ENCODE measurements around the gene SYT8. TPM values are rescaled to one million over a fixed set of nuclear protein-coding genes. Genes with fewer than 3 reads are reported as not detected.
"Not testable (repeated sequence)": the region's sequence is repeated elsewhere in the genome, so short reads cannot be mapped to it uniquely, and the experiment has no call there.

SYT8 gene
- total RNA-seq, 1 donor from 2014 or later = not detected

GRCh38 chr11:1812274-1812673 is 22.5 kb upstream of the SYT8 start:
- Mint-ChIP-seq H3K27ac (no peak overlapping the region), H3K9me3 (no peaks in the 10 kb centered on the region), H3K4me3 (no peak overlapping the region), H3K36me3 (ENCODE audit: low read depth) (no peaks in the 10 kb centered on the region), H3K27me3 (peaks cover 16% of the 10 kb centered on the region), H3K4me1 (no peaks in the 10 kb centered on the region)
- intact Hi-C loops (cut with micrococcal nuclease) = no loop called here
- no peak for DNase-seq

- H3K9me3 Mint-ChIP-seq = no peaks in the 10 kb centered on the region
- H3K27me3 Mint-ChIP-seq = peaks cover 17% of the 10 kb centered on the region
- H3K4me3 Mint-ChIP-seq = no peak overlapping the region
- no peaks in the 10 kb centered on the region for H3K4me1 Mint-ChIP-seq
- H3K27ac Mint-ChIP-seq = no peak overlapping the region
- DNase-seq = no peak
- intact Hi-C loops (cut with micrococcal nuclease) = no loop called here
- H3K36me3 Mint-ChIP-seq (ENCODE audit: low read depth) = no peaks in the 10 kb centered on the region
Observed at GRCh38 chr11:1812801-1813200, 22.0 kb upstream of the SYT8 start.

DNA sequence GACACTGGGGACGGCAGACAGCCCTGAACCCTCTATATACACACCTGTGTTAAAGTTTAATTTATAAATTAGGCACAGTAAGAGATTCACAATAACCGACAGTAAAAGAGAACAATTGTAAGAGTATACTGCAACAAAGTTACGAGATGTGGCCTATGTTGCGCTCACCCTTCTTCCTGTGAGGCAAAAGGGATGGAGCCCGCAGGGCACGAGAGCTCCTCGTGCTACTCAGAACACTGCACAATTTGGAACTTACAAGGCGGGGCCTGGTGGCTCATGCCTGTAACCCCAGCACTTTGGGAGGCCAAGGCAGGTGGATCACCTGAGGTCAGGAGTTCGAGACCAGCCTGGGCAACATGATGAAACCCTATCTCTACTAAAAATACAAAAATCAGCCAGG is 21.4 kb upstream of the SYT8 start:
- H3K27me3 Mint-ChIP-seq = peaks cover 17% of the 10 kb centered on the region
- H3K27ac Mint-ChIP-seq; DNase-seq; H3K36me3 Mint-ChIP-seq (ENCODE audit: low read depth); H3K4me3 Mint-ChIP-seq; intact Hi-C loops (cut with micrococcal nuclease); H3K4me1 Mint-ChIP-seq; H3K9me3 Mint-ChIP-seq: not testable (repeated sequence)

GRCh38 chr11:1814691-1815090 is 20.1 kb upstream of the SYT8 start:
- no peak for DNase-seq
- Mint-ChIP-seq H3K4me3 (no peak overlapping the region), H3K9me3 (no peaks in the 10 kb centered on the region), H3K27ac (no peak overlapping the region), H3K4me1 (no peaks in the 10 kb centered on the region), H3K27me3 (peaks cover 11% of the 10 kb centered on the region), H3K36me3 (ENCODE audit: low read depth) (no peaks in the 10 kb centered on the region)
- intact Hi-C loops (cut with micrococcal nuclease) = no loop called here

DNA sequence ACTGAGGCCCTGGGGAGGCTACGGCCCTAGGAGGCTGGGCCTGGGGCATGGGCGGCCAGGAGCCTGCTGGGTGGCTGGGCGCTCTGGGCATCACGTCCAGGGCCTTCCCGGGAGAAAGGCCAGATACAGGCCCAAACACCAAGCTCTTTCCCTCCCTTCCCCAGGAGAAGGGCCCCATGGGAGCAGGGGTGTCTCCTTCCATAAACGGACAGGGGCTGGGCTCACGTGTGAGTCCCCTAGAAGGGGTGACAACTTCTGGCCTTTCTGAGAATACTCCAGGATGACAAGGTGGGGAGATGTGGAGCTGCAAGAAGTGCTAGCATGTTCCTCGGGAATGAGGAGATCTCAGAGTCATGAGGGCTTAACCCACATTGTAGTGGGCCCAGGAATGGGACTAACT is 19.5 kb upstream of the SYT8 start:
- no peak overlapping the region for H3K27ac Mint-ChIP-seq

DNA sequence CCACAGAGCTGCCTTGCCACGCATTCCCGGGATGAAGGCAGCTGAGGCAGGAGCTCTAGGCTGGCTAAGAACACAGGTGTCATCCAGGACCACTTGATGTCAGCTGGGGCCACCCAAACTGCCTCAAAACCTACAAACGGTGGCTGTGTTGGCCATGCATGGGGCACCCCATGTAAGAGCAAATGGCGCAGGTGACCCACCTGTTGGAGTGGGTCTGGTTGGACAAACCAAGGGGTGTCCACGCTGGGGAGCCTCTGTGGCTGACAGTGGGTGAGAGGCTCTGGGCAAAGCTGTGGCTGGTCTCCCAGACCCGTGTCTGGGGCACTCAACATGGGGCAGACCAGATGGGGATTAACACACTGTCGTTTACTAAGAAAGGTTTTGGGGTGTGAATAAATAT is 19.0 kb upstream of the SYT8 start:
- Mint-ChIP-seq H3K27ac (no peak overlapping the region), H3K36me3 (ENCODE audit: low read depth) (no peaks in the 10 kb centered on the region), H3K9me3 (no peaks in the 10 kb centered on the region), H3K27me3 (peaks cover 8% of the 10 kb centered on the region), H3K4me3 (no peak overlapping the region), H3K4me1 (no peaks in the 10 kb centered on the region)
- intact Hi-C loops (cut with micrococcal nuclease) = no loop called here
- DNase-seq = no peak

More for the DNA sequence above, 19.5 kb upstream of the SYT8 start:
- Mint-ChIP-seq H3K27me3 (peaks cover 9% of the 10 kb centered on the region), H3K36me3 (ENCODE audit: low read depth) (no peaks in the 10 kb centered on the region), H3K4me1 (no peaks in the 10 kb centered on the region), H3K9me3 (no peaks in the 10 kb centered on the region), H3K4me3 (no peak overlapping the region)
- intact Hi-C loops (cut with micrococcal nuclease) = no loop called here
- DNase-seq = no peak

DNA sequence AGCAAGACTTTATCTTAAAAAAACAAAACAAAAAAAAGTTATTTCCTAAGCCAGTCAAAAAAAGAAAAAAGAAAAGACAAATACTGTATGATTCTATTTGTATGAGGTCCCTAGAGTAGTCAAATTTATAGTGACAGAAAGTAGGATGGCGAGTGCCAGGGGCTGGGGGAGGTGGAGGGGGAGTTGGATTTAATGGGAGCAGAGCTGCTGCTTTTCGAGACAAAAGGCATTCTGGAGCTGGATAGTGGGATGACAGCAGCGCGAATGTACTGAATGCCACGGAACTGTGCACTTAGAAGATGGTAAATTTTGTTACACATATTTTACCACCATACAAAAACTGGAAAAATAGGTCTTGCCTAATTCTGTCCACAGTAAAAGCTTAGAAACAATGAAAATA is 17.8 kb upstream of the SYT8 start:
- Mint-ChIP-seq H3K4me3 (no peak overlapping the region), H3K36me3 (ENCODE audit: low read depth) (no peaks in the 10 kb centered on the region), H3K27ac (no peak overlapping the region), H3K4me1 (no peaks in the 10 kb centered on the region), H3K27me3 (peaks cover 5% of the 10 kb centered on the region), H3K9me3 (no peaks in the 10 kb centered on the region)
- no peak for DNase-seq
- intact Hi-C loops (cut with micrococcal nuclease) = no loop called here

DNA sequence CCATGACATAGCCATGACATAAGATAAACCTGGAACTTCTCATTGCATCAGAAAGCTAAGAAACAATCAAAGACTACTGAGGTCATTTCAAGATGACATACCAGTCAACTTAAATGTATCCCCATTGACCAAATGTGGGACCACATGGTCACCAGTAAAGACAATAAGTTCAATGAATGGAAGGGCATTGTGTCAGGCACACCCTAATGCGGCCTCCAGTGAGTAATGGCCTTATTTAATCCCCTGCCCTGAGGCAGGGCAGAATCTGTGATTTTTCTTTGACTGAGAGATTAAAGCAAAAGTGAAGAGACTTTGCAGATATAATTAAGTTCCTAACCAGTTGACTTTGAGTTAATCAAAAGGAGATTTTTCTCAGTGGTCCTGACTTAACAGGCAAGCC is 17.3 kb upstream of the SYT8 start:
- no peaks in the 10 kb centered on the region for H3K36me3 Mint-ChIP-seq (ENCODE audit: low read depth)
- no peak overlapping the region for H3K4me3 Mint-ChIP-seq
- intact Hi-C loops (cut with micrococcal nuclease) = no loop called here

DNA sequence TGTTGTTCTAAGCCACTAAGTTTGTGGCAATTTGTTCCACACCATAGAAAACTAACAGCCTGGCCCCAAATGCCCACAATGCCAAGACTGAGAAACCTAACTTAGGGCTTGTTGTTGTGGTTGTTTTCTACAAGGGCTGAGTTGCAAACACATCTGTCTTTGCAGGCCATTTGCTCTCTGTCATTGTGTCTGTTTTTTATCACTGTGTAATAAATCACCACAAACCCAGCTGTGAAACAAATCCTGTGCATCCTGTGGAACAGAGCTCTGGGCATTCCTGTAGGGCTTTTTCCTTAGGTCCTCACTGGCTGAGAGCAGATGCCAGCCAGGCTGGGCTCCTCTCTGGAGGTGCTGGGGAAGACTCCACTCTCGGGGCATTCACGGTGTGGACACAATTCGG is 15.7 kb upstream of the SYT8 start:
- Mint-ChIP-seq H3K27me3 (peaks cover 4% of the 10 kb centered on the region), H3K9me3 (no peaks in the 10 kb centered on the region), H3K27ac (no peak overlapping the region), H3K36me3 (ENCODE audit: low read depth) (no peaks in the 10 kb centered on the region), H3K4me3 (no peak overlapping the region), H3K4me1 (no peaks in the 10 kb centered on the region)
- intact Hi-C loops (cut with micrococcal nuclease) = no loop called here
- DNase-seq = no peak

More for the DNA sequence above, 17.3 kb upstream of the SYT8 start:
- no peak for DNase-seq
- no peak overlapping the region for H3K27ac Mint-ChIP-seq
- peaks cover 4% of the 10 kb centered on the region for H3K27me3 Mint-ChIP-seq
- H3K9me3 Mint-ChIP-seq = no peaks in the 10 kb centered on the region
- no peaks in the 10 kb centered on the region for H3K4me1 Mint-ChIP-seq

- intact Hi-C loops (cut with micrococcal nuclease) = no loop called here
- H3K9me3 Mint-ChIP-seq = no peaks in the 10 kb centered on the region
- no peaks in the 10 kb centered on the region for H3K36me3 Mint-ChIP-seq (ENCODE audit: low read depth)
- peaks cover 4% of the 10 kb centered on the region for H3K27me3 Mint-ChIP-seq
- H3K4me3 Mint-ChIP-seq = no peak overlapping the region
- no peak for DNase-seq
- no peak overlapping the region for H3K27ac Mint-ChIP-seq
- no peaks in the 10 kb centered on the region for H3K4me1 Mint-ChIP-seq
Observed at GRCh38 chr11:1820463-1821325, 14.1 kb upstream of the SYT8 start.

DNA sequence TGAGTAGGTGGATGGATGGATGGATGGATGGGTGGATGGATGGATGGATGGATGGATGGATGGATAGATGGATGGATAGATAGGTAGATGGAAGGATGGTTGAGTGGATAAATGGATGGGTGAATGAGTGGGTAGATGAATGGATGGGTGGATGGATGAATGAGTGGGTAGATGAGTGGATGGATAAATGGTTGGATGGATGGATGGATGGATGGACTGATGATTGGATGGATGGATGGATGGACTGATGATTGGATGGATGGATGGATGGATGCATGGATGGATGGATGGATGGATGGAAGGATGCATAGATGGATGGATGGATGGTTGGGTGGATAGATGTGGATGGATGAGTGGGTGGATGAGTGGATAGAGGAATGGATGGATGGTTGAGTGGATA is 13.2 kb upstream of the SYT8 start:
- intact Hi-C loops (cut with micrococcal nuclease) = no loop called here
- peaks cover 4% of the 10 kb centered on the region for H3K27me3 Mint-ChIP-seq
- H3K4me3 Mint-ChIP-seq = no peak overlapping the region
- H3K36me3 Mint-ChIP-seq (ENCODE audit: low read depth) = no peaks in the 10 kb centered on the region
- H3K27ac Mint-ChIP-seq = no peak overlapping the region
- H3K4me1 Mint-ChIP-seq = no peaks in the 10 kb centered on the region
- H3K9me3 Mint-ChIP-seq = no peaks in the 10 kb centered on the region
- no peak for DNase-seq

DNA sequence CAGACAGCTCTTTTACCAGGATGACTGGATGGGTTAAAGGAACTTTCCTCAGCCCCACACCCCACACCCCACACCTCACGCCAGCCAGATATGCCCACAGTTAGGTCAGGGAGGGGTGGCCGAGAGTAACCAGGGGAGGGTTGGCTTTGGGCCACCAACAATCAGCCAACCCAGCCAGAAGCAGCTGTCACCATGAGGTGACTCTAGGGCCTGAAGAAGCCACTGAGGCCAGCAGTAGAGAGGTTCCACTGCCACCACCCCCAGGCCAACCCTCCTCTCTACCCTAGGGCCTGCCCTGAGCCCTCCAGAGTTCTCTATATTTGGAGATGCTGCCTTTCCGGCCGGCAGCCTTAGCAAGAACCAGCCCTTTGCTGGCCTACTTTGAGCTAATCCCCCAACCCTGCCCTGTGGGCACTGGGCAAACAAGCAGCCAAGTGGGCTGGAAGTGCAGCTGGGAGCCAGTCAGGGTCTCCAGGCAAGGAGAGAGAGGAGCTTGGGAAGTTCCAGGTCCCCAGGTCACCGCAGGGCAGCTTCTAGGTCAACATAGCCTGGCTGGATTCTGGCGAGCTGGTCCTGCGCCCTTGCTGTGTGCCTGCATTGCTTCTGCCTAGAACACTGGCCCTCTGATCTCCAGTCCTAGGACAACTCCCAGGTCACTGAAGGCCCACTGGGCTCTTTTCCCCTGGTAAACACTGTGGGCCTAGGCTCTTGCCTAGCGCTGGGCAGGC is 12.0 kb upstream of the SYT8 start:
- Mint-ChIP-seq H3K4me1 (no peaks in the 10 kb centered on the region), H3K27ac (no peak overlapping the region), H3K36me3 (ENCODE audit: low read depth) (no peaks in the 10 kb centered on the region), H3K27me3 (no peaks in the 10 kb centered on the region), H3K9me3 (no peaks in the 10 kb centered on the region), H3K4me3 (no peak overlapping the region)
- intact Hi-C loops (cut with micrococcal nuclease) = no loop called here
- no peak for DNase-seq

DNA sequence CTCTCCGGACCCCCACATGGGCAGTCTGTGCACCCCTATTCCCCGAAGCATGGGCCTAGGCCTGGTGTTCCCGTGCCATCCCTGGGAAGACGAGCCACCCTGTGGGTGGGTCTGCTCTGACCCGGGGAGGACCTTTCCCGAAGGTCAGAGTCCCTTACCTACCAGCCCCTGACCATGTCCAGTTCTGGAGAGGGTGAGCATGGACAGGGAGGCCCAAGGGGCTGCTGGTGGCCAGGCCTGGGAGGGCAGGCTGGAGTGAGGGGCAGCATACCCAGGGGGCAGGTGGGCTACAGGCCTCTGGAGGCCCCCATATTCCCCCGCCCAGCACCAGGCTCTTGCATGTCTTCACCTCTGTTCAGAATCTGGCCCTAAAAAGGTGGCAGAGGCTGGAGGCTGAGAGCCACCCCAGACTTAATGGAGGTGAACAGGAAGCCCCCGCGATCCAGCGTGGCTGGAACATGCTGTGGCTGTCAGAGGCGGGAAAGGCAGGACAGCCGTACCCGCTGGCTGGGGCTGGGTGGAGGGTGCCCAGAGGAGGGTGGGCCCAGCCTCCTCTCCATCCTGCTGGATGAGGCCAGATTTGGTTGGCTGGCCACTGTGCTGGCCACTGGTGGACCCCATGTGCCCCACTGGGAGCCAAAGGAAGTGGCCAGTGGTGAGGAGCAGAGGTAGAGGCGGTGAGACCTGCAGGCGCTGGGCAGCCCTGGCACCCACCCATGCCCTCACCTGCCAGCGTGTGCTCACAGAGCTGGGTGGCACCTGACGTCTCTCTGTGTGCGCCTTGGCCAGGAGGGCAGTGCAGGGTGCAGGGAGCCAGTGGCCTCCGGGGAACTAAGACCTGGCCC is 11.2 kb upstream of the SYT8 start:
- DNase-seq = no peak
- intact Hi-C loops (cut with micrococcal nuclease) = no loop called here
- Mint-ChIP-seq H3K9me3 (no peaks in the 10 kb centered on the region), H3K4me3 (no peak overlapping the region), H3K27ac (no peak overlapping the region), H3K27me3 (no peaks in the 10 kb centered on the region), H3K4me1 (no peaks in the 10 kb centered on the region), H3K36me3 (ENCODE audit: low read depth) (no peaks in the 10 kb centered on the region)
